Fibroblast of mammary gland (primary cell): ENCODE measurements around the gene WASL.

Experiments
- DNase-seq: peaks from one replicate; pipeline ENCODE4 v3.0.0-alpha.2; 2010; ENCODE audit warnings: low read depth
- H3K4me3 ChIP-seq: 2 replicates; pipeline ENCODE4 v1.5.1; 2011; ENCODE audit warnings: low read depth, mild to moderate bottlenecking, low read length, moderate library complexity; ENCODE audit not compliant: control insufficient read depth
- CTCF ChIP-seq: conservative IDR thresholded peaks from 2 replicates; pipeline ENCODE4 v1.5.1; 2011; ENCODE audit warnings: low read depth, low read length, inconsistent platforms; ENCODE audit not compliant: control insufficient read depth, insufficient read depth

Gene WASL

GRCh38 chr7:123716877-123717276 is 31.9 kb downstream of the WASL start:
- H3K4me3 ChIP-seq, result no peak overlapping the region
- no peak for TF ChIP-seq CTCF
- no peak for DNase-seq

- no peak for TF ChIP-seq CTCF
- DNase-seq, result no peak
Measured at GRCh38 chr7:123715799-123716198, 33.0 kb downstream of the WASL start.

GRCh38 chr7:123715198-123715597 is 33.6 kb downstream of the WASL start:
- no peak overlapping the region for H3K4me3 ChIP-seq
- DNase-seq, result no peak
- TF ChIP-seq CTCF, result no peak

More at GRCh38 chr7:123715799-123716198, 33.0 kb downstream of the WASL start:
- no peak overlapping the region for H3K4me3 ChIP-seq

GRCh38 chr7:123714296-123715080 is 34.3 kb downstream of the WASL start:
- no peak overlapping the region for H3K4me3 ChIP-seq
- no peak for TF ChIP-seq CTCF
- DNase-seq, result no peak

GRCh38 chr7:123712619-123713018 is 36.2 kb downstream of the WASL start:
- DNase-seq, result peak; percentile 19
- no peak for TF ChIP-seq CTCF
- H3K4me3 ChIP-seq, result no peak overlapping the region

- DNase-seq, result no peak
- H3K4me3 ChIP-seq, result no peak overlapping the region
- no peak for TF ChIP-seq CTCF
Measured at GRCh38 chr7:123711832-123712293, 36.9 kb downstream of the WASL start.

- no peak for DNase-seq
- TF ChIP-seq CTCF, result no peak
- H3K4me3 ChIP-seq, result no peak overlapping the region
Measured at GRCh38 chr7:123710683-123711082, 38.1 kb downstream of the WASL start.
